Uterus (tissue), 2 donors: ENCODE results near the gene HAS3.

ENCODE experiments used
- CTCF ChIP-seq, 4 experiments: fragments of 200-600 bp in 2 of 4; fragments of 450-650 bp in 2 of 4; sonication (generic) in 2 of 4; IDR thresholded peaks; one replicate each; pipeline ENCODE4 v1.5.1; 2016 to 2019; ENCODE audit warnings: antibody characterized with exemption in 4 of 4, mild to moderate bottlenecking in 2 of 4, moderate library complexity in 1 of 4
- POLR2A ChIP-seq, 2 donors: fragments of 450-650 bp; IDR thresholded peaks; one replicate each; pipeline ENCODE4 v1.6.1; 2016; ENCODE audit warnings: antibody characterized with exemption in 2 of 2, mild to moderate bottlenecking in 1 of 2, moderate library complexity in 1 of 2

GRCh38 chr16:69118994-69119393 is 13.5 kb downstream of the HAS3 start:
- no peak for TF ChIP-seq POLR2A (IDR thresholded peaks at IDR 0.05)
- no peak for TF ChIP-seq CTCF (IDR thresholded peaks at IDR 0.05)
